ENCODE data around the gene GLT8D2. TPM values are rescaled to one million over a fixed set of nuclear protein-coding genes. Genes with fewer than 3 reads are reported as not detected.

GLT8D2 gene
- polyA plus RNA-seq, 4 donors = 10.3 to 16.5 (median 15.7) TPM

DNA sequence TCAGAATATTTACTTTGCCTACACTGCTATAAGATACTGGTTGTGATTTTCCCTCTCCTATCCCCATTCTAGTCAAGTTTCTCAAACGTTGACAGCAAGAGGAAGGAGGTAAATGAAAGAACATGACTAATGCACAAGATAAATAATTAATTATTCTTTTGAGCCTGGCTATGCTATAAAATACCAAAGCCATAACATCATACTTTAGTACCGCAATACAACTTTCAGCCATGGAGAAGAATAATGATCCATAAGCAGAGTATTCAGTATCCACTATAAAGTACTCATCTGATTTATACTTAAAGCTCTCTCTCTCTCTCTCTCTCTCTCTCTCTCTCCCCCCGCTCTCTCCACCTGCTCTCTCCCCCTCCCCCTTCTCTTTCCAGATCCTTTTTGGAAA lies 43.1 kb downstream of the GLT8D2 start:
- no peak for DNase-seq (ENCODE audit: low read depth in 4 of 4, low spot score in 2 of 4)

DNA sequence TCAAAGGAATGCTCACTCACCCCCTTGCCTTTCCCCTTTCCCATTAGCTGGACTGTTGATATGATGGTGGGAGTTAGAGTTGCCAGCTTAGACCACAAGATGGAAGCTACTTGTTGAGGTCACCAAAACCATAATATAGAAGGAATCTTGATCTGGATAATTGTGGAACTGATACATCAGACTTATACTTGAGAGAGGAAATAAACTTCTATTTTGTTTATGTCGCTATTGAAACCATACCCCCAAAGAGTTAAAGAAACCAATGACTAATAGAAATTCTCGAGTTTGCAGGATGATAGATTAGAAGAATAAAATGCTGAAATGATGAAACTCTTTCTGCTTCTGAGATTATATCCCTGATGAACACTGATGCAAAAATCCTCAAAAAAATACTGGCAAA lies 46.4 kb downstream of the GLT8D2 start:
- DNase-seq (ENCODE audit: low read depth in 4 of 4, low spot score in 2 of 4) = no peak

DNA sequence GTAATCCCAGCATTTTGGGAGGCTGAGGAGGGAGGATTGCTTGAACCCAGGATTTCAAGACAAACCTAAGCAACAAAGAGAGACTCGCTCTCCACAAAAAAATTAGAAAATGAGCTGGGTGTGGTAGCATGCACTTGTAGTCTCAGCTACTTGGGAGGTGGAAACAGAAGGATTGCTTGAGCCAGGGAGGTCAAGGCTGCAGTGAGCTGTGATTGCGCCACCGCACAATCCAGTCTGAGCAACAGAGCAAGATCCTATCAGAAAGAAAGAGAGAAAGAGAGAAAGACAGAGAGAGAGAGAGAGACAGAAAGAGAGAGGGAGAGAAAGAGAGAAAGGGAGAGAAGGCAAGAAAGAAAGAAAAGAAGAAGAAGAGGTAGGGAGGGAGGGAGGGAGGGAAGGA lies 47.3 kb downstream of the GLT8D2 start:
- DNase-seq (ENCODE audit: low read depth in 4 of 4, low spot score in 2 of 4) = no peak

- no peak for DNase-seq (ENCODE audit: low read depth in 4 of 4, low spot score in 2 of 4)
These were observed 49.1 kb downstream of the GLT8D2 start for GRCh38 chr12:104000807-104001434.

DNA sequence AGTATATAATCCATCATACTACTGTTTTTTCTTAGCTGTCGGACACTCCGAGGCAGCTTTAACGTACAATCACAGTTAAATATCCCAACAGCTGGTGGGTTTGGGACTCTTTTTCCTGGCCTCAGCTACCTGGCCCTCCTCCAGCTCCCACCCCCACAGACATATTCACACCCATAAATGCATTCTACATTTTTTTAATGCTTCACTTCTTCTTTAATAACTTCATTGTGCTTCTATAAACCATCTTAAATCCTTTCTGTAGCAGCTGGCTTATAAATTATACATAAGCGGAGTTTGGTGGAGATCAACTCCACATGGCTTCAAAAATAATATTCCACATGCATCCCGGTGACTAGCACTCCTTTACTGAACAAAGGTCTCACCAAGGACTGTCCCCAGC lies 51.0 kb downstream of the GLT8D2 start:
- DNase-seq (ENCODE audit: low read depth in 4 of 4, low spot score in 2 of 4) = no peak

- no peak for DNase-seq (ENCODE audit: low read depth in 4 of 4, low spot score in 2 of 4)
These were observed 52.6 kb downstream of the GLT8D2 start for GRCh38 chr12:103997286-103997900.

GRCh38 chr12:103996595-103996994 lies 53.4 kb downstream of the GLT8D2 start:
- no peak for DNase-seq (ENCODE audit: low read depth in 4 of 4, low spot score in 2 of 4)

GRCh38 chr12:103994235-103994634 lies 55.8 kb downstream of the GLT8D2 start:
- DNase-seq (ENCODE audit: low read depth in 4 of 4, low spot score in 2 of 4) = no peak

- no peak for DNase-seq (ENCODE audit: low read depth in 4 of 4, low spot score in 2 of 4)
These were observed 63.2 kb downstream of the GLT8D2 start for GRCh38 chr12:103986829-103987228.

GRCh38 chr12:103978384-103978982 lies 71.5 kb downstream of the GLT8D2 start:
- DNase-seq (ENCODE audit: low read depth in 4 of 4, low spot score in 2 of 4) = no peak

DNA sequence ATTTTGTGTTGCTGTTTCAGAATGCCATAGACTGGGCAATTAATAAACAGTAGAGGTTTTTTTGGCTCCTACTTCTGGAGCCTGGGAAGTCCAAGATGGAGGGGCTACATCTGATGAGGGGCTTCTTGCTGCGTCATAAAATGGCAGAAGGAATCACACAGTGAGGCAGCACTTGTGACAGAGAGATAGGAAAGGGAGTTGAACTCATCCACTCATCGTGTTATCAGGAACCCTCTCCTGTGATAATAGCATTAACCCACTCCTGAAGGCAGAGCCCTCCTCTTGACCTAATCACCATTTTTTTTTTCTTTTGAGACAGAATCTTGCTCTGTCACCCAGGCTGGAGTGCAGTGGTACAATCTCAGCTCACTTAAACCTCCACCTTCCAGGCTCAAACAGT lies 74.6 kb downstream of the GLT8D2 start:
- DNase-seq (ENCODE audit: low read depth in 4 of 4, low spot score in 2 of 4) = no peak

DNA sequence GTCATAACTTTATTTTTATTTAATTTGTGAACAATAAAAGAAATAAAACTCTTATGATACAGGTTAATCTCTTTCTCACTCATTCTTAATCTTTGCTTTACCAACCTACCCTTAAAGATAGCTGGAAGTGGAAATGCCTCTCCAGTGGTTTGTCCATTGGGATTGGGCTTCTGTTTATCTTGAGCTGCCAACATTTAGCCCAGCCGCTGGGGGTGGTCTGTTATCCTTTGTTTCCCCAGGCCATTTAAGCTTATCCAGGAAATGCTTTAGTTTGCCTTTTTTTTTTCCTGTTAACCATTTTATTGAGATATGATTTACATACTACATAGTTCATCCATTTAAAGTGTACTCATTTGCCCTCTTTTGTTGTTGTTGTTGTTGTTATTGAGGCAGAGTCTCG lies 76.1 kb downstream of the GLT8D2 start:
- DNase-seq (ENCODE audit: low read depth in 4 of 4, low spot score in 2 of 4) = no peak

DNA sequence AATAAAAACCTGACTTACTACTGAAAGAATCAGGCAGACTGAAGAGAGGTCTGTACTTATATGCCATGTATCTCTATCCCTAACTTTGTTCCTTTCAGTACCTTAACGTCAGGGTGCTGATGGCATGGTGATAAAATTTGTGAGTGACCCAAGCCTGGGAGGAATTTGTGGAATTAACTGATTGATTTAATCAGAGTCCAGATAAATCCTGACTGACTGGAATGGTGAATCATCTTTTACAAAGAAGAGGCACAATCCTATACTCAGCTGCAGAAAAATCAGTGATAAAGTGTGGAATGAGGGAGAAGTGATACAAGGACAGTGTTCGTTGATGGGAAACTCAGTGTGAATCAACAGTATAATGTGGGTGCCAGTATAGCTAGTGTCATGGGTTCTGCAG lies 80.6 kb downstream of the GLT8D2 start:
- DNase-seq (ENCODE audit: low read depth in 4 of 4, low spot score in 2 of 4) = no peak

DNA sequence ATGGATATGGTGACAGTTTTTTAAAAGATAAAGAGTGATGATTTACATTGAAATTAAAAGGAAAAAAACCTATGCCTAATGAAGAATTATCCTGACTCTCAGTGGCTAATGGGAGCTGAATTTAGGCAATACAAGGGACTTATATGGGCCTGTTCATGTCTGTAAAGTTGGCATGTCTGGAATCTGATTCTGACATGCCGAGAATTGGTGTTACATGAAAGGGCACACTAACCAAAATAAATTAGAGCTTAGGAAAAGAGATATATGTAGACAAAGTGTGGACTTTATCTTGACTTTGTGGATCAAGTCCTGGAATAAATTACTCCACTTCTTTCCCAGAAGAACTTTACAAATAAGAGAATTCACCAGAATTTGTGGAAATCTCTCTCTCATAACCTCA lies 83.3 kb downstream of the GLT8D2 start:
- peak in 1 of 4 donors; percentile 9 for DNase-seq (ENCODE audit: low read depth in 4 of 4, low spot score in 2 of 4)

DNA sequence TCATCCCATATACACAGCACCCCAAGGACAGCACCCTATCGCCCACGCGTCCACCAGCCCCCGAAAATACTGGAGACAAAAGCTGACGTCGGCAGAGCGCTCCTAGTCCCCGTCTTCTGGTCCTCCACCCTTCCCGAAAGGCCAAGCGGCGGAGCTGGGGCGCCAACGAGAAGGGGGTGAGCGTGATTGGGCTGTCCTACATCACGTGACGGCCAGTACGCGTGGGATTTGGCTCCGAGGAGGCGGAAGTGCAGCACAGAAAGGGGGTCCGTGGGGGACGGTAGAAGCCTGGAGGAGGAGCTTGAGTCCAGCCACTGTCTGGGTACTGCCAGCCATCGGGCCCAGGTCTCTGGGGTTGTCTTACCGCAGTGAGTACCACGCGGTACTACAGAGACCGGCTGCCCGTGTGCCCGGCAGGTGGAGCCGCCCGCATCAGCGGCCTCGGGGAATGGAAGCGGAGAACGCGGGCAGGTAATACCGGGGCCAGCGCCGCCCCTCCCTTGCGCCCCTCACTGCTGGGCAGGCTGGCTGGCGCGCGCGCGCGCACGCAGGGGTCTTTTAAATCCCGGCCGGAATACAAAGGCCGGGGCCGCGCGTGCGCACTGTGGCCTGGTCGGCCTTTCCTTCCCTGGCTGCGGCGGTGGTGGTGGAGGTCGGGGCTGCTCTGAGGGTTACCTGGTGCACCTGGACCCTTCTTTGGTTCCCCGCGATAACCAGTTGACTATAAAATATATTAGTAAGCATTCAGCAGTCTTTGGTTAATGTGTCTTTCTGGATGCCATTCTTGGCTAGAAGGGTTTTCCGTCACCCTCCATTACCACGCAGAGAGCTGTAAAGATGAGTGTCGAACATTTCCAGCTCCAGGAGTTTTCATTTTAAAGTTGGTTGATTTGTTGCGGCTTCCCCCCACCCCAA lies 84.1 kb downstream of the GLT8D2 start, which contains the start of gene TDG:
Gene TDG (plus strand): TSS at position 283 of the 915 bp plus-strand sequence. CDS start 166 bp downstream, at position 449.
- peak; percentile 93 to 98 (median 96) for DNase-seq (ENCODE audit: low read depth in 4 of 4, low spot score in 2 of 4)

GRCh38 chr12:103965255-103965589 lies 84.8 kb downstream of the GLT8D2 start:
- DNase-seq (ENCODE audit: low read depth in 4 of 4, low spot score in 2 of 4) = no peak

DNA sequence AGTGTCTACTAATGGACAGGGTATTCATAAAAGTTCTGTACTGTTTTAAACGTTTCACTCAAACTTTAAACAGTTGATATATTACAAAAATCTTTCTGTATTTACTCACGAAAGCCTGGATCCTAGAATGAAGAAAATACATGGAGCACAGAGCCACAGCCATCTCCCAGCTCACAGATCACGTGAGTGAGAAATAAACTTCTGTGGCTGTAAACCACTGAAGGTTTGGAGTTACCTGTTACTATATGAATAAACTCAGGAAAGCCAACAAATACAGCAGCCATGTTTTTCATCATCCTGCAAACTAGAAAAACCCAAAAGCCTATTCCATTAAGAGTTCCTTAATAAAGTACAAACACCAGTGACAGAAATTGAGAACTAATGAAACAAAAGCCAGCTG lies 85.2 kb downstream of the GLT8D2 start:
- DNase-seq (ENCODE audit: low read depth in 4 of 4, low spot score in 2 of 4) = no peak

GRCh38 chr12:103962493-103962892 lies 87.5 kb downstream of the GLT8D2 start:
- no peak for DNase-seq (ENCODE audit: low read depth in 4 of 4, low spot score in 2 of 4)

GRCh38 chr12:103960616-103961227 lies 89.3 kb downstream of the GLT8D2 start:
- DNase-seq (ENCODE audit: low read depth in 4 of 4, low spot score in 2 of 4) = no peak

DNA sequence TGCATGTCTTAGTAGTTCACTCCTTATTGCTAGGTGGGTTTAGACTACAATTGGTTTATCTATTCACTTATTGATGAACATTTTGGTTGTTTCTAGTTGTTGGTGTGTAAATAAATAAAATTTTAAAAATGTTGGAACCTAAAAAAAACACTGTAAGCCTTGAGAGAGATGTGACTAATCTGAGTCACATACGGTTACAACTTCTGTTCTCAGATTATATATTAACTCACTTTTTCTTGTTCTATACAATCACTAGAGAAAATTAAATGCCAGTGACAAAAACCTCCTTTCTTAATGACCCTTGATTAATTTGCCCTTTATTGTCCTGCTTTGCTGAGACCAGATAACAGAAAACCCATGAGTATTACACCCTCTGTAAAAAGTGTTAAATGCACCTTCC lies 91.4 kb downstream of the GLT8D2 start:
- no peak for DNase-seq (ENCODE audit: low read depth in 4 of 4, low spot score in 2 of 4)

GRCh38 chr12:103957865-103958388 lies 92.1 kb downstream of the GLT8D2 start:
- no peak for DNase-seq (ENCODE audit: low read depth in 4 of 4, low spot score in 2 of 4)
